GM21619 (cell line): ENCODE results near the gene DYNLT2B.
"Not testable (repeated sequence)": the region's sequence is repeated elsewhere in the genome, so short reads cannot be mapped to it uniquely, and the experiment has no call there.

Experiments
- ATAC-seq: cut with Tn5 transposase; IDR thresholded peaks from one replicate; pipeline ENCODE4 v1.9.1; 2021; ENCODE audit not compliant: unreplicated experiment

The DYNLT2B gene

GRCh38 chr3:196274585-196274984, 43.5 kb downstream of the DYNLT2B start:
- ATAC-seq: peak; percentile 85

DNA sequence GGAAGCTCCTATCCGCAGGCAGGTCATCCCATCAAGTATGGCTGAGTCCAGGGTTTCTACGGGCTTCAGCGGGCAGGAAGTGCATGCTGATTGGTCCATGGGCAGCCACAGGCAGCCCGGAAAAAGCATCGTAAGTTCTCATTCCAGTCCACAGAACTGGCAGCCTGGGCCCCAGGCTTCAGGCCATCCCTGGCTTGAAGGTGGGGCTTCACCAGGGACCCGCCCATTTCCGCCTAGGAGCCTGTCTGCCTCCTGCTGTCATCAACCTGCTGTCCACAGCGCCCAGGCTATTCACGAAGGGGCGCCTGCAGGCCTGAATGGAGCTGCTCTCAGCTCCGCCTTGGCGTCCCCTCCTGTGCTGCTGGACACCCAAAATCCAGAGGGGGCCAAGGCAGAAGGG, 44.4 kb downstream of the DYNLT2B start:
- no peak for ATAC-seq

- ATAC-seq: no peak
Observed at GRCh38 chr3:196272826-196273225, 45.2 kb downstream of the DYNLT2B start.

- no peak for ATAC-seq
Observed at GRCh38 chr3:196270499-196270898, 47.5 kb downstream of the DYNLT2B start.

DNA sequence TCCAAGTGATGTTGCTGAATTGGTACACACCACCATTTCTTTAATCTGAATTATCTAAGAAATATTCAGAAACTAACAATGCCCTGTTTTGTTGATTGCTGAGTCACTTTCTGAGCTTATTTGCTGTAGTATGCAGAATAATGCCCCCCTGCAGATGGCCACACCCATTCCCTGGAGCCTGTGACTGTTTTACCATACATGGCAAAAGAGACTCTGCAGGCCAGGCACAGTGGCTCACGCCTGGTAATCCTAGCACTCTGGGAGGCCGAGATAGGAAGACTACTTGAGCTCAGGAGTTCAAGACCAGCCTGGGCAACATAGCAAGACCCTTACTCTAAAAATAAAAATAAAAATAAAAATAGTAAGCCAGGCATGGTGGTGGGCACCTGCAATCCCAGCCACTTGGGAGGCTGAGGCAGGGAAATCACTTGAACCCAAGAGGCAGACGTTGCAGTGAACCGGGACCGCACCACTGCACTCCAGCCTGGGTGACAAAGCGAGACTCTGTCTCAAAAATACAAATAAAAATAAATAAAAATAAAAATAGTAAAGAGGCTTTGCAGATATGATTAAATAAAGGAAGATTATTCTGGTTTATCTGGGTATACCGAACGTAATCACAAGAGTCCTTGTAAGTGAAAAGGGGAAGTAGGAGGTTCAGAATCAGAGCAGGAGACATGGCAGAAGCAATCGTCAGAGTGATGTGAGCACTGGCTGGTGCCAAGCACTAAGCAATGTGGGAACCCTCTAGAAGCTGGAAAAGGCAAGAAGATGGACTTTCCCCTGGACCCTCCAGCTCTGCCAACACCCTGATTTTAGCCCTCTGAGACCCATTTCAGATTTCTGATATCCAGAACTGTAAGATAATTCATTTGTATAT, 49.5 kb downstream of the DYNLT2B start:
- ATAC-seq: no peak

- no peak for ATAC-seq
Observed at GRCh38 chr3:196263819-196264218, 54.2 kb downstream of the DYNLT2B start.

DNA sequence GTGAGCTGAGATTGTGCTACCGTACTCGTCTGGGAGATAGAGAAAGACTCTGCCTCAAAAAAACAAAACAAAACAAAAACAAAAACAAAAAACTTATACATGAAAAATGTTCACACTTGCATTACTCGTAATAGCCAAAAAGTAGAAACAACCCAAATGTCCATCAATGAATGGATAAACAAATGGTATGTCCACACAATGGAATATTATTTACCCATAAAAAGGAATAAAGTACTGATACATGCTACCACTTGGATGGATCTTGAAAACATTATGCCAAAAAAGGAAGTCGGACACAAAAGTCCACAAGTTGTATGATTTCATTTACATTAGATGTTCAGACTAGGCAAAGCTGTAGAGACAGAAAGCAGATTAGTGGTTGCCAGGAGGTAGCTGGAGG, 57.3 kb downstream of the DYNLT2B start:
- ATAC-seq: no peak

DNA sequence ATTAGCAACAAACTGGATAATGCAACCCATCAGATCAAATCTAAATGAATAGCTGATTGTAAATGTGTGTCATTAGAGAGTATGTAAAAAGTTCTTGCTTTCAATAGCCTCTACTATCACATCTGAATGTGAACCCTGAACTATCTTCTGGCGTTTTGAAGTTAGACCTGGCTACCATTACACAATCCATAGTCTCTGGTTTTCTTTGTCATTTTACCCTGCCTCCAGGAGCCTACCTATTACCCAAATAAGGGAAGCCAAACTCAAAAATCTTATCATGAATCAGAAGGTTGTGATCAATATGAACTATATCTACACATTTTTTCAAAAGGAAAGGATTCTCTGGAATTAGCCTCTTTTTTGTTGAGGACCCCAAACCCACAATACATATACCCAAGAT, 62.3 kb downstream of the DYNLT2B start:
- no peak for ATAC-seq

- ATAC-seq: no peak
Observed at GRCh38 chr3:196254376-196255283, 63.4 kb downstream of the DYNLT2B start.

DNA sequence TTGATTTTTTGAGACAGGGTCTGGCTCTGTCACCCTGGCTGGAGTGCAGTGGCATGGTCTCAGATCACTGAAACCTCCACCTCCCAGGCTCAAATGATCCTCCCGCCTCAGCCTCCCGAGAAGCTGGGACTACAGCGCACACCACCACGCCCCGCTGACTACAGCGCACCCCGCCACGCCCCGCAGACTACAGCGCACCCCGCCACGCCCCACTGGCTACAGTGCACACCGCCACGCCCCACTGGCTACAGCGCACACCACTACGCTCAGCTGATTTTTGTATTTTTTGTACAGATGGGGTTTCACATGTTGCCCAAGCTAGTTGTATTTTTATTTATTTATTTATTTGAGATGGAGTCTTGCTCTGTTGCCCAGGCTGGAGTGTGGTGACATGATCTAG, 66.1 kb downstream of the DYNLT2B start:
- no peak for ATAC-seq

- ATAC-seq: no peak
Observed at GRCh38 chr3:196246612-196247308, 71.3 kb downstream of the DYNLT2B start.

GRCh38 chr3:196244166-196244565, 73.9 kb downstream of the DYNLT2B start:
- not testable (repeated sequence) for ATAC-seq

DNA sequence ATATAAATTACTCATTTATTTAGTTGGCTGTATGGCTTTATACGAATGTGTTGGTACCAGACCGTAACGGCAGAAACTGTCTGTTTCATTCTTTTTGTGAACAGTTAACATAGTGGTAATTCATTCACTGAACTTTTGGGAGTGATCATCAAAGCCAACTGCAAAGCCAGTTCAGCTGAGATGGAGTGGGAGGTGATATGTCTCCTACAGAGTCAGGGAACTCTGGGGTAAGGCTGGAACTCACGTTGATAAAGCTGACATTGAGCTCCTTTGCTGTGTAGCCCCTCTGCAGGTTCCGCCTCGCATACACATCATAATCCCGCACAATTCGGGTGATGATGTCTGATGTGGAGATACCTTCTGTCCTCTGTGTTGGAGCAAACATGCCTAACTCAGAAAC, 76.3 kb downstream of the DYNLT2B start:
- no peak for ATAC-seq
